KOPT-K1 (cell line): ENCODE measurements around the gene TXNDC11.
A peak's percentile ranks its signal among the peaks of the same experiment; 100 is the strongest.

Experiments used
- H3K27ac ChIP-seq: fragments of 200-600 bp; sonication (generic); 2 replicates; pipeline ENCODE4 v1.5.1; 2016; ENCODE audit warnings: antibody characterized with exemption, mild to moderate bottlenecking, low read depth, low read length; ENCODE audit not compliant: poor library complexity, severe bottlenecking
- H3K36me3 ChIP-seq: fragments of 200-600 bp; sonication (generic); 2 replicates; pipeline ENCODE4 v1.5.1; 2017; ENCODE audit warnings: antibody characterized with exemption, mild to moderate bottlenecking, low read length, moderate library complexity; ENCODE audit not compliant: insufficient read depth
- H3K9me3 ChIP-seq: fragments of 200-600 bp; sonication (generic); 2 replicates; pipeline ENCODE4 v1.5.1; 2017; ENCODE audit warnings: antibody characterized with exemption, low read length, mild to moderate bottlenecking; ENCODE audit not compliant: insufficient read depth, poor library complexity, severe bottlenecking

TXNDC11 gene

DNA sequence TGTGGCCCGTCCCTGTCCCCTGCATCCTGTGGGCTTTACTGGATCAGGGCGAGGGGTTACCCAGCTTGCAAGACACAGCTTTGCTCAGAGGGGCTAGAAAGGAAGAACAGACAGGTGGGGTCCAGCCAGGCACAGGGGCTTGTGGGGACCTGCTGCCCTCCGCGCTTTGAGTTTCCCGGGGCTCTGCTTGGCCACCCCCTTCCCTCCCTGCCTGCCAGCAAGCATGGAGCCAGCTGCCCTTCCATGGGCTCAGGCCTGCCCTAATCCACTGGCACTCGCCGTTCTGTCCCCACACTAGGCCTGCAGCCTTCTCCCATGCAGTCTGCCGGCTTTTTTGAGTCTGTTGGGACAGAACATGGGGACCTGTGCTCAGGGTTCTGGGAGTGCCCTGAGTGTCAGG is 71.0 kb downstream of the TXNDC11 start:
- Histone ChIP-seq H3K27ac (no peak overlapping the region), H3K36me3 (peaks cover 13% of the 10 kb centered on the region), H3K9me3 (no peaks in the 10 kb centered on the region)

DNA sequence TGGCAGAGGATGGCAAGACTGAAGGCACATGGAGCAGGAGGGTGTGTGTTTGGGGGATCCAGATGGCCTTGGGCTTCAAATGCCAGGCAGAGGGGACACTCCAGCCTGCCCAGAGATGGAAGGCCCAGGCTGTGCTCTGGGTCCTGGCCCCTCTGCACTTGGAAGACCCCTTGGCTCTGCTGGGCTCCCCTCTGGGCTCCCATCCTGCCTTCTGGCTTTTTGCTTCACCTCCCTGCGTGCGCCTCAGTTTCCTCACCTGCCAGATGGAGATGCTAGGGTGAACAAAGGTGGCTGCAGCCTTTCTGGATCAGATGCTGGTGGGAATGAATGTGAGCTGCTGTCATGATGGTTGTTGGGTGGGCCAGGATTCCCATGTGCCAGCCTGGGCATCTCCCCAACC is 71.4 kb downstream of the TXNDC11 start:
- no peaks in the 10 kb centered on the region for H3K9me3 ChIP-seq
- H3K27ac ChIP-seq = no peak overlapping the region
- H3K36me3 ChIP-seq = peaks cover 9% of the 10 kb centered on the region

GRCh38 chr16:11670171-11671131 is 72.2 kb downstream of the TXNDC11 start:
- H3K27ac ChIP-seq = no peak overlapping the region
- H3K36me3 ChIP-seq = peaks cover under 1% of the 10 kb centered on the region; the same call in 1 of the 2 replicates
- H3K9me3 ChIP-seq = no peaks in the 10 kb centered on the region

GRCh38 chr16:11669380-11670146 is 73.1 kb downstream of the TXNDC11 start:
- Histone ChIP-seq H3K9me3 (no peaks in the 10 kb centered on the region), H3K36me3 (no peaks in the 10 kb centered on the region), H3K27ac (no peak overlapping the region)

GRCh38 chr16:11668623-11669379 is 73.9 kb downstream of the TXNDC11 start:
- no peaks in the 10 kb centered on the region for H3K9me3 ChIP-seq
- H3K27ac ChIP-seq = no peak overlapping the region
- H3K36me3 ChIP-seq = no peaks in the 10 kb centered on the region

DNA sequence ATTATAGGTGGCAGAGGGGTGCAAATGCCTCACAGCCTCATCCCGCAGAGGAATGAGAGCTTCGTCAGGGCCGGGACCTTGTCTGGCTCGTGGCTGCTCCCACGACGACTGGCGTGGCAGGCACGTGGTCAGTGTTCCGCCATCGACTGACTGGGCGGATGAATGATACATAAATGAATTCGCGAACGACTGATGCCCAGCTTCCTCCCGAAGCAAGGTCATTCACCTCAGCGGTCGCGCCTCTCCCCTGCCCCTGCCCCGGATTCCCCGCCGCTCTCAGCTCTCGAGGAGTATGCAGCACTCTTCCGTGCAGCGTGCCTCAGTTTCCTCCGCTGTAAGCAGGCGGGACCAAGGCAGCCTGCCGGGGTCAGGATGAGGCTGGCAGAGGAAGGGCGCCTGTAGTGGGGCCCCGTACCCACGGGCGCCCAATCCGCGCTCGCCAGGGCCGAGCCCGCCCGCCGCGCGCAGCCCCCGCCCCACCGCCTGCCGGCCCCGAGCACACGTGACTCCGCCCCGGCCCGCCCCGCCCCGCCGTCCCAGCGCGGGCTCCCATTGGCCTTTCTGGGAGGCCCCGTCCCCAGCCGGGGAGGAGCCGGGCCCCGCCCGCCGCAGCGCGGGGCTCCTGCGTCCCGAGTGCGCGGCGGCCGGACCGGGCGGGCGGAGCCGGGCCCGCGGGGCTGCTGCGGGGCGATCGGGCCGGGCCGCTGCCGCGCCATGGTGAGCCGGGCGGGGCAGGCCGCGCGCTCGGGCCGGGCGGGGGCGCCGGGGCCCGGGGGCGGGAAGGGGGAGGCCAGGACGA is 74.6 kb downstream of the TXNDC11 start, which contains the start of gene SNN:
SNN (plus strand) TSS at position 632 of the 799 bp plus-strand sequence. CDS start 7,605 bp downstream, outside the sequence.
- Histone ChIP-seq H3K27ac (peak within 1 kb of the TSS; percentile 58), H3K9me3 (no peaks in the 10 kb centered on the region), H3K36me3 (no peaks in the 10 kb centered on the region)

- peak overlapping the region; percentile 58 for H3K27ac ChIP-seq
- no peaks in the 10 kb centered on the region for H3K36me3 ChIP-seq
- H3K9me3 ChIP-seq = no peaks in the 10 kb centered on the region
These were observed 75.3 kb downstream of the TXNDC11 start for GRCh38 chr16:11667221-11667823.

- Histone ChIP-seq H3K9me3 (no peaks in the 10 kb centered on the region), H3K27ac (peak overlapping the region; percentile 82), H3K36me3 (no peaks in the 10 kb centered on the region)
These were observed 76.3 kb downstream of the TXNDC11 start for GRCh38 chr16:11666103-11667055.

- peak overlapping the region; percentile 82 for H3K27ac ChIP-seq
- H3K36me3 ChIP-seq = no peaks in the 10 kb centered on the region
These were observed 77.6 kb downstream of the TXNDC11 start for GRCh38 chr16:11665071-11665491.

GRCh38 chr16:11662582-11662981 is 80.1 kb downstream of the TXNDC11 start:
- Histone ChIP-seq H3K36me3 (no peaks in the 10 kb centered on the region), H3K9me3 (no peaks in the 10 kb centered on the region), H3K27ac (no peak overlapping the region)

More at GRCh38 chr16:11665071-11665491, 77.6 kb downstream of the TXNDC11 start:
- no peaks in the 10 kb centered on the region for H3K9me3 ChIP-seq

- Histone ChIP-seq H3K36me3 (no peaks in the 10 kb centered on the region), H3K27ac (no peak overlapping the region), H3K9me3 (no peaks in the 10 kb centered on the region)
These were observed 82.1 kb downstream of the TXNDC11 start for GRCh38 chr16:11660565-11660964.

DNA sequence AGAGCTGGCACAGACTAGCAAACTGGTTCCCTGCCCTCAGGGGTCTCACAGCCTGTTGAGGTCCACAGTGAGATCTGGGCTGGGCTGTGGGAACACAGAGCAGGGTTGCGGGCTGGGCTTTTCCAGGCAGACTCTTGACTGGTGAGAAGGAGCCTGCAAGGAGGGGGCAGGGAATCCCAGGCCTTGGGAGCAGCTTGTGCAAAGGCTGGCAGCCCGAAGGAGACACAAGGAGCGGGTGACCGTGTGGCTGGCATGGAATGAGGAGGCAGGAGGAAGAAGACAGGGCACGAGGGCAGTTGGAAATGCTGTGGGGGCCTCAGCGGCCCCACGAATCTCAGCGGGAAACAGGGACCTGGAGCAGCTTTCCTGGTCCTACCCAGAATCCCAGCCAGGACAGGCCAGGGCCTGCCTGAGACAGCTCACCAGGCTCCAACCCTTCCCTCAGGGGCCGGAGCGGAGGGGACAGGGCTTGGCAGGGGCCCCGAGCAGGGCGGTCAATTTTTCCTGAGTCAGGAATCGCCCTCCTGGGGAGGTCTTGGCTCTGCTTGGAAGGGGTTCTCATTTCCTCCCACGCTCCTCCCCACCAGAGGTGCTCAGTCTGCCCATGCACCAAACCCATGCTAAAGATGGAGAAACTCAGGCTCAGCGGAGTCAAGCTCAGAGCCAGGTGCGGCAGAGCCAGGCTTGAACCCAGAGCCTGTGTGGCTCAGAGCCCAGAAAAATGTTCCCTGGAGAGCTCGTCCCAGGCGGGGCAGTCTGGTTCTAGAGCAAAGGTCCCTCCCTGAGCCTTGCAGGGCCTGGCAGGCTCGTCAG is 83.6 kb downstream of the TXNDC11 start:
- H3K27ac ChIP-seq = no peak overlapping the region
- no peaks in the 10 kb centered on the region for H3K9me3 ChIP-seq
- no peaks in the 10 kb centered on the region for H3K36me3 ChIP-seq
